ENCODE measurements around the gene GPR15LG.

GPR15LG gene

GRCh38 chr10:84195044-84195830 lies 21.6 kb downstream of the GPR15LG start:
- no peak for ATAC-seq
- TF ChIP-seq ZNF8 (CRISPR knock-in tag; IDR thresholded peaks at IDR 0.05), result no peak
- no peak for TF ChIP-seq BACH2 (CRISPR knock-in tag; IDR thresholded peaks at IDR 0.05; ENCODE audit: borderline replicate concordance)
- no peak for TF ChIP-seq ZC3H10 (CRISPR knock-in tag; IDR thresholded peaks at IDR 0.05)
- no peak for TF ChIP-seq ZNF565 (CRISPR knock-in tag; conservative IDR thresholded peaks at IDR 0.05; ENCODE audit: low read depth)
- TF ChIP-seq TSHZ2 (CRISPR knock-in tag; IDR thresholded peaks at IDR 0.05), result no peak
- TF ChIP-seq, protein P1, sequence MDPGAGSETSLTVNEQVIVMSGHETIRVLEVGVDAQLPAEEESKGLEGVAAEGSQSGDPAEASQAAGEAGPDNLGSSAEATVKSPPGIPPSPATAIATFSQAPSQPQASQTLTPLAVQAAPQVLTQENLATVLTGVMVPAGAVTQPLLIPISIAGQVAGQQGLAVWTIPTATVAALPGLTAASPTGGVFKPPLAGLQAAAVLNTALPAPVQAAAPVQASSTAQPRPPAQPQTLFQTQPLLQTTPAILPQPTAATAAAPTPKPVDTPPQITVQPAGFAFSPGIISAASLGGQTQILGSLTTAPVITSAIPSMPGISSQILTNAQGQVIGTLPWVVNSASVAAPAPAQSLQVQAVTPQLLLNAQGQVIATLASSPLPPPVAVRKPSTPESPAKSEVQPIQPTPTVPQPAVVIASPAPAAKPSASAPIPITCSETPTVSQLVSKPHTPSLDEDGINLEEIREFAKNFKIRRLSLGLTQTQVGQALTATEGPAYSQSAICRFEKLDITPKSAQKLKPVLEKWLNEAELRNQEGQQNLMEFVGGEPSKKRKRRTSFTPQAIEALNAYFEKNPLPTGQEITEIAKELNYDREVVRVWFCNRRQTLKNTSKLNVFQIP (CRISPR knock-in tag; IDR thresholded peaks at IDR 0.05; ENCODE audit: borderline replicate concordance, low read depth), result no peak
- TF ChIP-seq GLIS3 (CRISPR knock-in tag; IDR thresholded peaks at IDR 0.05), result no peak
- no peak for TF ChIP-seq ESRRG (CRISPR knock-in tag; IDR thresholded peaks at IDR 0.05)
- TF ChIP-seq ZFP3 (CRISPR knock-in tag; IDR thresholded peaks at IDR 0.05), result no peak
- no peak for TF ChIP-seq PPARA (CRISPR knock-in tag; IDR thresholded peaks at IDR 0.05; ENCODE audit: borderline replicate concordance)
- no peak for TF ChIP-seq OSR1 (CRISPR knock-in tag; IDR thresholded peaks at IDR 0.05)
- TF ChIP-seq ZFP30 (CRISPR knock-in tag; IDR thresholded peaks at IDR 0.05), result no peak
- TF ChIP-seq CSRNP3 (CRISPR knock-in tag; IDR thresholded peaks at IDR 0.05), result no peak
- TF ChIP-seq ISL1 (CRISPR knock-in tag; IDR thresholded peaks at IDR 0.05), result no peak
- TF ChIP-seq CSDC2 (CRISPR knock-in tag; IDR thresholded peaks at IDR 0.05), result no peak
- no peak for TF ChIP-seq RARB (CRISPR knock-in tag; IDR thresholded peaks at IDR 0.05)
- no peak for TF ChIP-seq SNAI2 (CRISPR knock-in tag; IDR thresholded peaks at IDR 0.05)

GRCh38 chr10:84196083-84196482 lies 22.5 kb downstream of the GPR15LG start:
- TF ChIP-seq ESRRG (CRISPR knock-in tag; IDR thresholded peaks at IDR 0.05) (no peak), CSDC2 (CRISPR knock-in tag; IDR thresholded peaks at IDR 0.05) (no peak), ARNTL (CRISPR knock-in tag; IDR thresholded peaks at IDR 0.05; ENCODE audit: borderline replicate concordance, low read depth) (no peak), ZNF70 (CRISPR knock-in tag; IDR thresholded peaks at IDR 0.05) (no peak), TOX (CRISPR knock-in tag; IDR thresholded peaks at IDR 0.05; ENCODE audit: borderline replicate concordance) (no peak), ZFP30 (CRISPR knock-in tag; IDR thresholded peaks at IDR 0.05) (no peak), BACH2 (CRISPR knock-in tag; IDR thresholded peaks at IDR 0.05; ENCODE audit: borderline replicate concordance) (no peak)
- TF ChIP-seq, protein P2, sequence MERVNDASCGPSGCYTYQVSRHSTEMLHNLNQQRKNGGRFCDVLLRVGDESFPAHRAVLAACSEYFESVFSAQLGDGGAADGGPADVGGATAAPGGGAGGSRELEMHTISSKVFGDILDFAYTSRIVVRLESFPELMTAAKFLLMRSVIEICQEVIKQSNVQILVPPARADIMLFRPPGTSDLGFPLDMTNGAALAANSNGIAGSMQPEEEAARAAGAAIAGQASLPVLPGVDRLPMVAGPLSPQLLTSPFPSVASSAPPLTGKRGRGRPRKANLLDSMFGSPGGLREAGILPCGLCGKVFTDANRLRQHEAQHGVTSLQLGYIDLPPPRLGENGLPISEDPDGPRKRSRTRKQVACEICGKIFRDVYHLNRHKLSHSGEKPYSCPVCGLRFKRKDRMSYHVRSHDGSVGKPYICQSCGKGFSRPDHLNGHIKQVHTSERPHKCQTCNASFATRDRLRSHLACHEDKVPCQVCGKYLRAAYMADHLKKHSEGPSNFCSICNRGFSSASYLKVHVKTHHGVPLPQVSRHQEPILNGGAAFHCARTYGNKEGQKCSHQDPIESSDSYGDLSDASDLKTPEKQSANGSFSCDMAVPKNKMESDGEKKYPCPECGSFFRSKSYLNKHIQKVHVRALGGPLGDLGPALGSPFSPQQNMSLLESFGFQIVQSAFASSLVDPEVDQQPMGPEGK (CRISPR knock-in tag; IDR thresholded peaks at IDR 0.05; ENCODE audit: borderline replicate concordance), result no peak
- TF ChIP-seq, protein P3, sequence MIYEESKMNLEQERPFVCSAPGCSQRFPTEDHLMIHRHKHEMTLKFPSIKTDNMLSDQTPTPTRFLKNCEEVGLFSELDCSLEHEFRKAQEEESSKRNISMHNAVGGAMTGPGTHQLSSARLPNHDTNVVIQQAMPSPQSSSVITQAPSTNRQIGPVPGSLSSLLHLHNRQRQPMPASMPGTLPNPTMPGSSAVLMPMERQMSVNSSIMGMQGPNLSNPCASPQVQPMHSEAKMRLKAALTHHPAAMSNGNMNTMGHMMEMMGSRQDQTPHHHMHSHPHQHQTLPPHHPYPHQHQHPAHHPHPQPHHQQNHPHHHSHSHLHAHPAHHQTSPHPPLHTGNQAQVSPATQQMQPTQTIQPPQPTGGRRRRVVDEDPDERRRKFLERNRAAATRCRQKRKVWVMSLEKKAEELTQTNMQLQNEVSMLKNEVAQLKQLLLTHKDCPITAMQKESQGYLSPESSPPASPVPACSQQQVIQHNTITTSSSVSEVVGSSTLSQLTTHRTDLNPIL (CRISPR knock-in tag; IDR thresholded peaks at IDR 0.05; ENCODE audit: low read depth), result no peak
- ATAC-seq, result no peak

Measured in SK-N-SH treated with all-trans-retinoic acid at 6 μM for 48 hours (cell line).